Measurements from ENCODE around the gene PRC1.

PRC1 gene

GRCh38 chr15:90972133-90972532 is 22.2 kb downstream of the PRC1 start:
- TF ChIP-seq CTCF (IDR thresholded peaks at IDR 0.05; ENCODE audit: insufficient read depth, missing control alignments): no peak
- FAIRE-seq: no peak

GRCh38 chr15:90970274-90970673 is 24.1 kb downstream of the PRC1 start:
- TF ChIP-seq CTCF (IDR thresholded peaks at IDR 0.05; ENCODE audit: insufficient read depth, missing control alignments): no peak
- DNase-seq (ENCODE audit: insufficient read length, low spot score) (no peak), FAIRE-seq (no peak)

More at GRCh38 chr15:90972133-90972532, 22.2 kb downstream of the PRC1 start:
- no peak for DNase-seq (ENCODE audit: insufficient read length, low spot score)

GRCh38 chr15:90968434-90968833 is 25.9 kb downstream of the PRC1 start:
- FAIRE-seq: no peak

GRCh38 chr15:90967206-90967605 is 27.1 kb downstream of the PRC1 start:
- no peak for TF ChIP-seq CTCF (IDR thresholded peaks at IDR 0.05; ENCODE audit: insufficient read depth, missing control alignments)
- no peak for DNase-seq (ENCODE audit: insufficient read length, low spot score)
- FAIRE-seq: no peak

More at GRCh38 chr15:90968434-90968833, 25.9 kb downstream of the PRC1 start:
- TF ChIP-seq CTCF (IDR thresholded peaks at IDR 0.05; ENCODE audit: insufficient read depth, missing control alignments): no peak
- DNase-seq (ENCODE audit: insufficient read length, low spot score): no peak

- TF ChIP-seq CTCF (IDR thresholded peaks at IDR 0.05; ENCODE audit: insufficient read depth, missing control alignments): no peak
- FAIRE-seq (no peak), DNase-seq (ENCODE audit: insufficient read length, low spot score) (no peak)
Measured at GRCh38 chr15:90966262-90966661, 28.1 kb downstream of the PRC1 start.

GRCh38 chr15:90962021-90962420 is 32.3 kb downstream of the PRC1 start:
- FAIRE-seq: no peak
- no peak for TF ChIP-seq CTCF (IDR thresholded peaks at IDR 0.05; ENCODE audit: insufficient read depth, missing control alignments)
- DNase-seq (ENCODE audit: insufficient read length, low spot score): no peak

- TF ChIP-seq CTCF (IDR thresholded peaks at IDR 0.05; ENCODE audit: insufficient read depth, missing control alignments): no peak
- DNase-seq (ENCODE audit: insufficient read length, low spot score): no peak
- FAIRE-seq: no peak
Measured at GRCh38 chr15:90960298-90961091, 33.8 kb downstream of the PRC1 start.
